Putamen (tissue), 1 donor: ENCODE data around the gene UNC50.

ENCODE experiments used
- DNase-seq: peaks from one replicate; pipeline ENCODE4 v3.0.0-alpha.2; 2016; ENCODE audit warnings: low spot score

The UNC50 gene

GRCh38 chr2:98608116-98608961 lies at the start of gene UNC50, which contains the start of gene COA5:
TSS of gene UNC50 (plus strand) at chr2:98608589. CDS start at chr2:98609760, 1,171 bp downstream.
TSS of gene COA5 (minus strand) at chr2:98608512. CDS start at chr2:98608405, 107 bp downstream.
- DNase-seq = peak; percentile 89

- no peak for DNase-seq
Measured at GRCh38 chr2:98558852-98559530, 49.4 kb upstream of the UNC50 start.

- DNase-seq = no peak
Measured at GRCh38 chr2:98559581-98559980, 48.8 kb upstream of the UNC50 start.

GRCh38 chr2:98560256-98560771 lies 48.1 kb upstream of the UNC50 start:
- no peak for DNase-seq

- DNase-seq = no peak
Measured at GRCh38 chr2:98561018-98561417, 47.4 kb upstream of the UNC50 start.

- no peak for DNase-seq
Measured at GRCh38 chr2:98561902-98562695, 46.3 kb upstream of the UNC50 start.

- DNase-seq = no peak
Measured at GRCh38 chr2:98563394-98563793, 45.0 kb upstream of the UNC50 start.

- DNase-seq = no peak
Measured at GRCh38 chr2:98564541-98565132, 43.8 kb upstream of the UNC50 start.

- no peak for DNase-seq
Measured at GRCh38 chr2:98565286-98565860, 43.0 kb upstream of the UNC50 start.

- DNase-seq = no peak
Measured at GRCh38 chr2:98565941-98566340, 42.4 kb upstream of the UNC50 start.

GRCh38 chr2:98568161-98568956 lies 40.0 kb upstream of the UNC50 start:
- no peak for DNase-seq

- no peak for DNase-seq
Measured at GRCh38 chr2:98569197-98569793, 39.1 kb upstream of the UNC50 start.

GRCh38 chr2:98569915-98570314 lies 38.5 kb upstream of the UNC50 start:
- no peak for DNase-seq

GRCh38 chr2:98570356-98570755 lies 38.0 kb upstream of the UNC50 start:
- no peak for DNase-seq

GRCh38 chr2:98571121-98571701 lies 37.2 kb upstream of the UNC50 start:
- no peak for DNase-seq

- no peak for DNase-seq
Measured at GRCh38 chr2:98571796-98572195, 36.6 kb upstream of the UNC50 start.

- DNase-seq = no peak
Measured at GRCh38 chr2:98572211-98572610, 36.2 kb upstream of the UNC50 start.

- DNase-seq = peak; percentile 68
Measured at GRCh38 chr2:98572676-98573075, 35.7 kb upstream of the UNC50 start.

- DNase-seq = no peak
Measured at GRCh38 chr2:98573426-98573825, 35.0 kb upstream of the UNC50 start.
